T-cell (primary cell): ENCODE data around the gene REEP5. TPM values are rescaled to one million over a fixed set of nuclear protein-coding genes. Genes with fewer than 3 reads are reported as not detected.

Experiments
- ATAC-seq, 4 experiments: fragments of 200-7000 bp in 3 of 4; fragments of 150-1000 bp in 1 of 4; cut with Tn5 transposase; replicated peaks in 1 of 4; 1 replicate in 3 of 4; 2 replicates in 1 of 4; pipeline ENCODE4 v1.10.0; 2021; ENCODE audit warnings: moderate library complexity in 3 of 4, mild to moderate bottlenecking in 2 of 4, moderate number of reproducible peaks in 1 of 4
- CTCF ChIA-PET, 2 donors: fragments of 300-600 bp; sonication (Branson Sonifier 250); formaldehyde crosslinking; loops; one replicate each; lab custom pipeline; 2022; ENCODE audit warnings: antibody characterized with exemption in 2 of 2; lab: Charles Lee
- POLR2A ChIA-PET, 2 donors: fragments of 300-600 bp; sonication (Branson Sonifier 250); formaldehyde crosslinking; loops; one replicate each; lab custom pipeline; 2022; ENCODE audit warnings: antibody characterized with exemption in 2 of 2; lab: Charles Lee
- DNase-seq, 35 experiments: peaks; one replicate each; pipeline versions ENCODE4 v3.0.0 to v3.0.0-alpha.2; 2013 to 2023
- H3K27ac ChIP-seq: one replicate; pipeline ENCODE4 v1.5.1; 2013; ENCODE audit warnings: low read length
- H3K27me3 ChIP-seq, 2 experiments: replicated peaks in 1 of 2; 1 replicate in 1 of 2; 2 replicates in 1 of 2; pipeline versions ENCODE4 v1.6.1 to v1.7.0; 2013; ENCODE audit warnings: low read length in 1 of 2, mixed read lengths in 1 of 2; ENCODE audit not compliant: control insufficient read depth in 2 of 2, insufficient read depth in 2 of 2; ENCODE audit errors: extremely low read depth in 1 of 2
- H3K36me3 ChIP-seq, 2 donors: 1 replicate in 1 of 2; 2 replicates in 1 of 2; pipeline versions ENCODE4 v1.6.1 to v1.7.0; 2013; ENCODE audit warnings: low read length in 1 of 2; ENCODE audit not compliant: control insufficient read depth in 2 of 2, insufficient read depth in 1 of 2; ENCODE audit errors: extremely low read depth in 1 of 2
- H3K4me1 ChIP-seq, 2 experiments: 1 replicate in 1 of 2; 2 replicates in 1 of 2; pipeline versions ENCODE4 v1.6.1 to v1.7.0; 2013; ENCODE audit warnings: low read length in 2 of 2, mixed read lengths in 1 of 2; ENCODE audit not compliant: insufficient read depth in 2 of 2, control insufficient read depth in 1 of 2; ENCODE audit errors: extremely low read depth in 1 of 2
- H3K4me3 ChIP-seq, 2 donors: 1 replicate in 1 of 2; 2 replicates in 1 of 2; pipeline versions ENCODE4 v1.5.1 to v1.7.0; 2013; ENCODE audit warnings: mild to moderate bottlenecking in 2 of 2, low read length in 1 of 2, moderate library complexity in 1 of 2; ENCODE audit not compliant: control insufficient read depth in 1 of 2; ENCODE audit errors: extremely low read depth in 1 of 2
- H3K9me3 ChIP-seq: 2 replicates; pipeline ENCODE4 v1.7.0; 2013
- H3K27ac Mint-ChIP-seq, 2 donors: one replicate each; pipeline ENCODE4 v1.8.0; 2020 to 2021; ENCODE audit warnings: mild to moderate bottlenecking in 2 of 2, mixed read lengths in 2 of 2
- H3K27me3 Mint-ChIP-seq, 2 donors: one replicate each; pipeline ENCODE4 v1.8.0; 2021 to 2022; ENCODE audit warnings: mixed read lengths in 2 of 2
- H3K36me3 Mint-ChIP-seq: one replicate; pipeline ENCODE4 v1.8.0; 2021; ENCODE audit warnings: mixed read lengths
- H3K4me1 Mint-ChIP-seq, 3 donors: one replicate each; pipeline ENCODE4 v1.8.0; 2020 to 2022; ENCODE audit warnings: mixed read lengths in 3 of 3, mild to moderate bottlenecking in 1 of 3
- H3K4me3 Mint-ChIP-seq, 3 donors: one replicate each; pipeline ENCODE4 v1.8.0; 2020 to 2022; ENCODE audit warnings: mild to moderate bottlenecking in 3 of 3, mixed read lengths in 3 of 3, moderate library complexity in 3 of 3
- H3K9me3 Mint-ChIP-seq, 3 donors: one replicate each; pipeline ENCODE4 v1.8.0; 2020 to 2022; ENCODE audit warnings: mixed read lengths in 3 of 3
- WGBS: methylation state at CpG from one replicate; pipeline ENCODE4 v1.1.5; 2013; ENCODE audit warnings: missing lambda C conversion rate; ENCODE audit not compliant: insufficient coverage; 5-methylcytosine and 5-hydroxymethylcytosine counted together
- total RNA-seq, 35 experiments: library from RNA in 6 of 35; stranded (reverse) in 6 of 35; fragments of 120-200 nt in 1 of 35; gene quantifications; one replicate each; pipeline versions ENCODE4 v1.2.1 to v1.2.4 and lab custom pipeline; 2013 to 2026

Gene REEP5
- total RNA-seq, 5 donors from 2014 or later (not counting 1 experiment from before 2014, with no cell fraction given): 23.0 to 71.1 (median 53.2) TPM

- ChIA-PET POLR2A (interaction anchor here in 1 of 2 donors (0.6 kb wide), 2 partner anchors 9 to 480 kb away, joined by 3 to 5 read pairs; no protein-coding TSS in a partner anchor), CTCF (interaction anchor here (0.7 kb wide), 2 partner anchors 23 to 24 kb away, joined by 5 to 9 read pairs; no protein-coding TSS in a partner anchor)
- H3K4me3 Mint-ChIP-seq: peak overlapping the region in 2 of 3 donors; percentile 22 to 43
- Histone ChIP-seq H3K27ac (no peak overlapping the region), H3K9me3 (no peaks in the 10 kb centered on the region), H3K4me1 (peaks cover 15 to 51% of the 10 kb centered on the region in 2 experiments), H3K4me3 (no peak overlapping the region), H3K27me3 (no peaks in the 10 kb centered on the region), H3K36me3 (peaks cover 0 to 27% of the 10 kb centered on the region in 2 donors)
- DNase-seq (no peak), ATAC-seq (no peak)
- H3K27ac Mint-ChIP-seq: peak overlapping the region; percentile 16 to 22
- peaks cover 78 to 85% (median 80%) of the 10 kb centered on the region in 3 donors for H3K4me1 Mint-ChIP-seq
- no peaks in the 10 kb centered on the region for H3K9me3 Mint-ChIP-seq
- WGBS: no CpG with 5 or more reads among the region's 1 CpG
- H3K27me3 Mint-ChIP-seq: no peaks in the 10 kb centered on the region
- peaks cover 37% of the 10 kb centered on the region for H3K36me3 Mint-ChIP-seq
These were observed 3.3 kb downstream of the REEP5 start for GRCh38 chr5:112918679-112919078.

- ATAC-seq (no peak), DNase-seq (no peak)
- H3K27me3 Mint-ChIP-seq: no peaks in the 10 kb centered on the region
- no peak overlapping the region for H3K27ac ChIP-seq
- no peaks in the 10 kb centered on the region for H3K9me3 ChIP-seq
- no peaks in the 10 kb centered on the region for H3K27me3 ChIP-seq
- H3K4me3 Mint-ChIP-seq: peak overlapping the region in 1 of 3 donors; percentile 43
- POLR2A ChIA-PET: interaction anchor here in 1 of 2 donors (0.6 kb wide), 1 partner anchor 9 kb away, joined by 3 read pairs; no protein-coding TSS in a partner anchor
- peaks cover 0 to 27% of the 10 kb centered on the region in 2 donors for H3K36me3 ChIP-seq
- H3K4me3 ChIP-seq: no peak overlapping the region
- peak overlapping the region in 1 of 2 donors; percentile 29 for H3K27ac Mint-ChIP-seq
- H3K9me3 Mint-ChIP-seq: no peaks in the 10 kb centered on the region
- H3K4me1 ChIP-seq: peaks cover 15 to 46% of the 10 kb centered on the region in 2 experiments
- CTCF ChIA-PET: no interaction called here
- peaks cover 74 to 83% (median 77%) of the 10 kb centered on the region in 3 donors for H3K4me1 Mint-ChIP-seq
- H3K36me3 Mint-ChIP-seq: peaks cover 38% of the 10 kb centered on the region
- 100% methylated on average over 1 of the region's 3 CpGs for WGBS
These were observed 3.9 kb downstream of the REEP5 start for GRCh38 chr5:112918136-112918535.

- POLR2A ChIA-PET: no interaction called here
These were observed 4.5 kb downstream of the REEP5 start for GRCh38 chr5:112917453-112917995.

GRCh38 chr5:112915831-112916230 is 6.2 kb downstream of the REEP5 start:
- Histone ChIP-seq H3K4me1 (peaks cover 5 to 32% of the 10 kb centered on the region in 2 experiments), H3K9me3 (no peaks in the 10 kb centered on the region), H3K27me3 (no peaks in the 10 kb centered on the region), H3K36me3 (peaks cover 0 to 37% of the 10 kb centered on the region in 2 donors), H3K27ac (no peak overlapping the region), H3K4me3 (no peak overlapping the region)
- no CpG with 5 or more reads among the region's 1 CpG for WGBS
- peaks cover 77 to 85% (median 81%) of the 10 kb centered on the region in 3 donors for H3K4me1 Mint-ChIP-seq
- no peaks in the 10 kb centered on the region for H3K9me3 Mint-ChIP-seq
- ATAC-seq (peak; percentile 27 to 52 (median 34)), DNase-seq (peak in 1 of 35 experiments; percentile 24)
- ChIA-PET POLR2A (interaction anchor here in 1 of 2 donors (0.7 kb wide), 1 partner anchor 80 kb away, joined by 3 read pairs; no protein-coding TSS in a partner anchor), CTCF (interaction anchor here in 1 of 2 donors (0.6 to 1.8 kb wide), 4 partner anchors 43 to 154 kb away, joined by 5 to 6 read pairs (median 5); no protein-coding TSS in a partner anchor)
- peak overlapping the region in 1 of 2 donors; percentile 75 for H3K27ac Mint-ChIP-seq
- H3K36me3 Mint-ChIP-seq: peaks cover 47% of the 10 kb centered on the region
- no peaks in the 10 kb centered on the region for H3K27me3 Mint-ChIP-seq
- peak overlapping the region; percentile 2 to 25 (median 20) for H3K4me3 Mint-ChIP-seq

More at GRCh38 chr5:112917453-112917995, 4.5 kb downstream of the REEP5 start:
- Histone ChIP-seq H3K27me3 (no peaks in the 10 kb centered on the region), H3K4me3 (no peak overlapping the region), H3K36me3 (peaks cover 0 to 30% of the 10 kb centered on the region in 2 donors), H3K27ac (no peak overlapping the region), H3K9me3 (no peaks in the 10 kb centered on the region), H3K4me1 (peaks cover 9 to 40% of the 10 kb centered on the region in 2 experiments)
- DNase-seq: peak in 8 of 35 experiments; percentile 6 to 34 (median 12)
- Mint-ChIP-seq H3K9me3 (no peaks in the 10 kb centered on the region), H3K36me3 (peaks cover 44% of the 10 kb centered on the region), H3K27me3 (no peaks in the 10 kb centered on the region), H3K27ac (peak overlapping the region; percentile 13 to 16), H3K4me3 (peak overlapping the region in 1 of 3 donors; percentile 18), H3K4me1 (peaks cover 74 to 83% (median 77%) of the 10 kb centered on the region in 3 donors)
- CTCF ChIA-PET: no interaction called here
- 100% methylated on average over 1 of the region's 2 CpGs for WGBS
- ATAC-seq: no peak

- DNase-seq: no peak
- Histone ChIP-seq H3K4me1 (peaks cover 0 to 25% of the 10 kb centered on the region in 2 experiments), H3K9me3 (no peaks in the 10 kb centered on the region), H3K27me3 (no peaks in the 10 kb centered on the region), H3K36me3 (peaks cover 0 to 45% of the 10 kb centered on the region in 2 donors), H3K27ac (no peak overlapping the region), H3K4me3 (no peak overlapping the region)
- Mint-ChIP-seq H3K4me1 (peaks cover 72 to 80% (median 77%) of the 10 kb centered on the region in 3 donors), H3K9me3 (no peaks in the 10 kb centered on the region), H3K27ac (no peak overlapping the region), H3K4me3 (no peak overlapping the region), H3K36me3 (peaks cover 53% of the 10 kb centered on the region), H3K27me3 (no peaks in the 10 kb centered on the region)
- CTCF ChIA-PET: interaction anchor here in 1 of 2 donors (1.8 kb wide), 1 partner anchor 66 kb away, joined by 5 read pairs; no protein-coding TSS in a partner anchor
- no CpG with 5 or more reads among the region's 4 CpGs for WGBS
- POLR2A ChIA-PET: interaction anchor here in 1 of 2 donors (0.5 kb wide), 1 partner anchor 46 kb away, joined by 6 read pairs; no protein-coding TSS in a partner anchor
- ATAC-seq: no peak
These were observed 7.4 kb downstream of the REEP5 start for GRCh38 chr5:112914584-112914983.

- Histone ChIP-seq H3K9me3 (no peaks in the 10 kb centered on the region), H3K4me1 (peaks cover 0 to 2% of the 10 kb centered on the region in 2 experiments), H3K36me3 (peaks cover 0 to 41% of the 10 kb centered on the region in 2 donors), H3K27me3 (no peaks in the 10 kb centered on the region), H3K27ac (no peak overlapping the region), H3K4me3 (no peak overlapping the region)
- Mint-ChIP-seq H3K27ac (no peak overlapping the region), H3K4me1 (peaks cover 43 to 60% (median 52%) of the 10 kb centered on the region in 3 donors), H3K4me3 (no peak overlapping the region), H3K36me3 (peaks cover 41% of the 10 kb centered on the region), H3K27me3 (no peaks in the 10 kb centered on the region), H3K9me3 (no peaks in the 10 kb centered on the region)
- ChIA-PET CTCF (interaction anchor here in 1 of 2 donors (1.2 kb wide), 1 partner anchor 10 kb away, joined by 4 read pairs; no protein-coding TSS in a partner anchor), POLR2A (interaction anchor here in 1 of 2 donors (1.1 kb wide), 1 partner anchor 41 kb away, joined by 8 read pairs; no protein-coding TSS in a partner anchor)
- DNase-seq: no peak
- ATAC-seq: no peak
- WGBS: 100% methylated on average over 1 of the region's 1 CpG
These were observed 11.5 kb downstream of the REEP5 start for GRCh38 chr5:112910529-112910928.
